ENCODE measurements around the gene VAV3.
"Not testable (repeated sequence)": the region's sequence is repeated elsewhere in the genome, so short reads cannot be mapped to it uniquely, and the experiment has no call there.

Gene VAV3, protein sequence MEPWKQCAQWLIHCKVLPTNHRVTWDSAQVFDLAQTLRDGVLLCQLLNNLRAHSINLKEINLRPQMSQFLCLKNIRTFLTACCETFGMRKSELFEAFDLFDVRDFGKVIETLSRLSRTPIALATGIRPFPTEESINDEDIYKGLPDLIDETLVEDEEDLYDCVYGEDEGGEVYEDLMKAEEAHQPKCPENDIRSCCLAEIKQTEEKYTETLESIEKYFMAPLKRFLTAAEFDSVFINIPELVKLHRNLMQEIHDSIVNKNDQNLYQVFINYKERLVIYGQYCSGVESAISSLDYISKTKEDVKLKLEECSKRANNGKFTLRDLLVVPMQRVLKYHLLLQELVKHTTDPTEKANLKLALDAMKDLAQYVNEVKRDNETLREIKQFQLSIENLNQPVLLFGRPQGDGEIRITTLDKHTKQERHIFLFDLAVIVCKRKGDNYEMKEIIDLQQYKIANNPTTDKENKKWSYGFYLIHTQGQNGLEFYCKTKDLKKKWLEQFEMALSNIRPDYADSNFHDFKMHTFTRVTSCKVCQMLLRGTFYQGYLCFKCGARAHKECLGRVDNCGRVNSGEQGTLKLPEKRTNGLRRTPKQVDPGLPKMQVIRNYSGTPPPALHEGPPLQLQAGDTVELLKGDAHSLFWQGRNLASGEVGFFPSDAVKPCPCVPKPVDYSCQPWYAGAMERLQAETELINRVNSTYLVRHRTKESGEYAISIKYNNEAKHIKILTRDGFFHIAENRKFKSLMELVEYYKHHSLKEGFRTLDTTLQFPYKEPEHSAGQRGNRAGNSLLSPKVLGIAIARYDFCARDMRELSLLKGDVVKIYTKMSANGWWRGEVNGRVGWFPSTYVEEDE

GRCh38 chr1:107965110-107965991 lies at the start of gene VAV3:
VAV3 (minus strand) TSS chr1:107965180; CDS start chr1:107964869, 311 bp downstream.
- H3K4me3 Mint-ChIP-seq: peak within 1 kb of the TSS; percentile 92
- H3K27ac Mint-ChIP-seq: peak within 1 kb of the TSS; percentile 94
- H3K36me3 Mint-ChIP-seq (ENCODE audit: low read depth): peaks cover 17% of the 10 kb centered on the region
- peaks cover 24% of the 10 kb centered on the region for H3K4me1 Mint-ChIP-seq (ENCODE audit: low read depth)
- no peaks in the 10 kb centered on the region for H3K9me3 Mint-ChIP-seq
- H3K27me3 Mint-ChIP-seq: no peaks in the 10 kb centered on the region
- intact Hi-C loops (cut with micrococcal nuclease): loop anchor here (2.0 to 10.0 kb wide), 2 partner anchors 85 to 159 kb away; no protein-coding TSS in a partner anchor

DNA sequence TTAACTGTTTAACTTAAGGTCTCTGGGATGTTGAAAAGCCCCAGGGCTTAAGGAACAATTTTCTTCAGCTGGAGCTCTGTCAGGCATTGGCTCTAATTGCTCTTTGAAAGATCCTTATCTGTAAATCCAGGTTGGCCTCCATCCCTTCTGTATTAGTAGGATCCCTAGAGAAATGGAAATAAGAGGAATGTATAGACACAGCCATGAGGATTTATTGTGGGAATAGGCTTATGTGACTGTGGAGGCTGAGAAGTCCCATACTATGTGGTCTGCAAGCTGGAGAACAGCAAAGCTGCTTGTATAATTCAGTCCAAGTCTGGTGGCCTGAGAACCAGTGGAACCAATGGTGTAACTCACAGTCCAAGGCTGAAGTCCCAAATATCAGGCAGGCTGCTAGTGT lies 47.6 kb upstream of the VAV3 start:
- intact Hi-C loops (cut with micrococcal nuclease): no loop called here
- Mint-ChIP-seq H3K36me3 (ENCODE audit: low read depth) (no peaks in the 10 kb centered on the region), H3K27ac (no peak overlapping the region), H3K4me1 (ENCODE audit: low read depth) (peaks cover 5% of the 10 kb centered on the region), H3K9me3 (no peaks in the 10 kb centered on the region), H3K27me3 (no peaks in the 10 kb centered on the region), H3K4me3 (no peak overlapping the region)

GRCh38 chr1:108011295-108011694 lies 46.3 kb upstream of the VAV3 start:
- H3K27me3 Mint-ChIP-seq: no peaks in the 10 kb centered on the region
- H3K27ac Mint-ChIP-seq: peak overlapping the region; percentile 15
- intact Hi-C loops (cut with micrococcal nuclease): no loop called here
- peaks cover 5% of the 10 kb centered on the region for H3K4me1 Mint-ChIP-seq (ENCODE audit: low read depth)
- no peak overlapping the region for H3K4me3 Mint-ChIP-seq
- no peaks in the 10 kb centered on the region for H3K36me3 Mint-ChIP-seq (ENCODE audit: low read depth)
- H3K9me3 Mint-ChIP-seq: no peaks in the 10 kb centered on the region

GRCh38 chr1:108010581-108010980 lies 45.6 kb upstream of the VAV3 start:
- H3K4me3 Mint-ChIP-seq: no peak overlapping the region
- intact Hi-C loops (cut with micrococcal nuclease): no loop called here
- no peaks in the 10 kb centered on the region for H3K36me3 Mint-ChIP-seq (ENCODE audit: low read depth)
- no peak overlapping the region for H3K27ac Mint-ChIP-seq
- peaks cover under 1% of the 10 kb centered on the region for H3K9me3 Mint-ChIP-seq
- peaks cover 5% of the 10 kb centered on the region for H3K4me1 Mint-ChIP-seq (ENCODE audit: low read depth)
- H3K27me3 Mint-ChIP-seq: no peaks in the 10 kb centered on the region

- Mint-ChIP-seq H3K27ac (no peak overlapping the region), H3K4me3 (no peak overlapping the region), H3K9me3 (peaks cover 9% of the 10 kb centered on the region), H3K4me1 (ENCODE audit: low read depth) (peaks cover 5% of the 10 kb centered on the region), H3K27me3 (no peaks in the 10 kb centered on the region), H3K36me3 (ENCODE audit: low read depth) (no peaks in the 10 kb centered on the region)
- intact Hi-C loops (cut with micrococcal nuclease): no loop called here
These were observed 44.7 kb upstream of the VAV3 start for GRCh38 chr1:108009603-108010195.

- Mint-ChIP-seq H3K4me1 (ENCODE audit: low read depth) (no peaks in the 10 kb centered on the region), H3K27me3 (no peaks in the 10 kb centered on the region), H3K36me3 (ENCODE audit: low read depth) (no peaks in the 10 kb centered on the region), H3K27ac (no peak overlapping the region), H3K4me3 (no peak overlapping the region), H3K9me3 (peaks cover 9% of the 10 kb centered on the region)
- intact Hi-C loops (cut with micrococcal nuclease): no loop called here
These were observed 42.6 kb upstream of the VAV3 start for GRCh38 chr1:108007531-108007930.

DNA sequence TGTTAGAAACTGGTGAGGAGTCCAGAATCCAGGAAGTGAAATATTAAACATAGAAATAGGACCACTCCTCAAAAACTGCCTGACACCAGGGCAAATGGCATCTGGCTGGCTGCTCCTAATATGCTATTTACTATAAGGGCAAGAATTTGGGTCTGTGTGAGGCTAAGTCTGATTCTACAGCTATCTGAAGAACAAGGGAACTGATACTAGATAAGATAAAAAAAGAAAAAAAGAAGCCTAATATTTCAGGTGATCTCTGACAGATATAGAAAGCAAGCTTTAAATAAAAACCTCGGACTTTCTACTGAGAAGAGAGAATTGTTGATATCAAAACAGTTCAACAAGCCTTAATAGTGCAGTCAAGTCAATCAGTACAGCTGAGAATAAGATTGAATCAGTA lies 42.1 kb upstream of the VAV3 start:
- Mint-ChIP-seq H3K9me3 (peaks cover 9% of the 10 kb centered on the region), H3K27ac (no peak overlapping the region), H3K27me3 (no peaks in the 10 kb centered on the region), H3K4me3 (no peak overlapping the region), H3K4me1 (ENCODE audit: low read depth) (no peaks in the 10 kb centered on the region), H3K36me3 (ENCODE audit: low read depth) (no peaks in the 10 kb centered on the region)
- intact Hi-C loops (cut with micrococcal nuclease): no loop called here

DNA sequence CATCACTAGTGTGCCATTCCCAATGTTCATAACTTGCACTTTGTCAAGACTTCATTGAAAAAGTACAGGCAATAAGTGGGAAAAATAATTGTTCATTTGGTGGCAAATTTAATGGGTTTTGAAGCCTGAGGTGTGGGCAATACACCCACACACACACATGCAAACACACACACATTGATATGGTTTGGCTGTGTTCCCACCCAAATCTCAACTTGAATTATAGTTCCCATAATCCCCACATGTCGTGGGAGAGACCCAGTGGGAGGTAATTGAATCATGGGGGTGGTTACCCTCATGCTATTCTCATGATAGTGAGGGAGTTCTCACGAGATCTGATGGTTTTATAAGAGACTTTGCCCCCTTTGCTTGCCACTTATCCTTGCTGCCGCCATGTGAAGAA lies 39.9 kb upstream of the VAV3 start:
- H3K36me3 Mint-ChIP-seq (ENCODE audit: low read depth); H3K9me3 Mint-ChIP-seq; H3K4me1 Mint-ChIP-seq (ENCODE audit: low read depth); H3K27ac Mint-ChIP-seq; H3K27me3 Mint-ChIP-seq; intact Hi-C loops (cut with micrococcal nuclease); H3K4me3 Mint-ChIP-seq: not testable (repeated sequence)

DNA sequence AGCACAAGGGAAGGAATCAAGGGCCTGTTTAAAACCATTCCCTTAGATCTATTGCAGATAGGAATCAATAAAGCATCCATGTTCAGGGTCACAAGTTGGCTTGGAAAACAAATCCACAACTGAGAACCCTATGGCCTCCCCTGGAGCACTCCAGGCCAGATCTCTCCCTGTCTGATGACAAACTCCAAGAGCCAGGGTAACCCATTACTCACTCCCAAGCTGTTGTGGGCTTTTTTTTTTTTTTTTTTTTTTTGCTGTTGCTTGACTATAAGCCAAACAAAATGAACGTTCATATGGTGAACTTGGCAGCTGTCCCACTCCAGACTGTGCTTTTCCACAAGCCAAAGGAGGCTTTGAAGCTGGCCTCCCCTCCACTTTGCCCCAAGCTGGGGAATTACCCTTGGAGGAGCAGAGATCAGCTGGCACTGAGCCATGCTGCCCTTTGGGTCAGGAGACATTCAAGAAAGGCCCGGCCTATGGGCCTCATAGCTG lies 35.7 kb upstream of the VAV3 start:
- intact Hi-C loops (cut with micrococcal nuclease): no loop called here
- Mint-ChIP-seq H3K27me3 (no peaks in the 10 kb centered on the region), H3K27ac (no peak overlapping the region), H3K4me1 (ENCODE audit: low read depth) (no peaks in the 10 kb centered on the region), H3K9me3 (peaks cover 9% of the 10 kb centered on the region), H3K4me3 (no peak overlapping the region), H3K36me3 (ENCODE audit: low read depth) (no peaks in the 10 kb centered on the region)

- intact Hi-C loops (cut with micrococcal nuclease): no loop called here
- H3K4me1 Mint-ChIP-seq (ENCODE audit: low read depth): no peaks in the 10 kb centered on the region
- H3K4me3 Mint-ChIP-seq: no peak overlapping the region
These were observed 35.2 kb upstream of the VAV3 start for GRCh38 chr1:108000184-108000583.

DNA sequence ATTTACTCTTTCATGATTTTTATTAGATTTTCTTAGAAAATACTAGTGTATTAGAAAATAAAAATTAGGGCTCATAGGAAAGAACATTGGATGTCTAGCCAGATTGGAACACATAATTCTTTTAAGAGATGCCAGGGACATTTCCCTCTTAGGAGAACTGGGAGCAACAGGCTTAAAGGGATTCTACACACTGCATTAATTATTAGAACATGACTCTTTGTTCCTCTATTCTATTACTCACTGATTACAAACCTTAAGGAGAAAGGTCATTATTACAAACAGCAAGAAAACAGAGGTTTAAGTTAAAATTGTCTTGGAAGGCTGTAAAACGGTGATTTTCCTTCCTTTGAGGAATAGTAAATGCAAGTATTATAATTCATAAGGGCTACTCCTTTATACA lies 32.9 kb upstream of the VAV3 start:
- intact Hi-C loops (cut with micrococcal nuclease): no loop called here
- Mint-ChIP-seq H3K4me3 (no peak overlapping the region), H3K27me3 (no peaks in the 10 kb centered on the region), H3K27ac (no peak overlapping the region), H3K4me1 (ENCODE audit: low read depth) (no peaks in the 10 kb centered on the region), H3K9me3 (no peaks in the 10 kb centered on the region), H3K36me3 (ENCODE audit: low read depth) (no peaks in the 10 kb centered on the region)

More at GRCh38 chr1:108000184-108000583, 35.2 kb upstream of the VAV3 start:
- peaks cover 4% of the 10 kb centered on the region for H3K9me3 Mint-ChIP-seq
- no peaks in the 10 kb centered on the region for H3K27me3 Mint-ChIP-seq
- peak overlapping the region; percentile 22 for H3K27ac Mint-ChIP-seq
- H3K36me3 Mint-ChIP-seq (ENCODE audit: low read depth): no peaks in the 10 kb centered on the region

GRCh38 chr1:107993920-107994319 lies 28.9 kb upstream of the VAV3 start:
- no peaks in the 10 kb centered on the region for H3K4me1 Mint-ChIP-seq (ENCODE audit: low read depth)
- no peak overlapping the region for H3K27ac Mint-ChIP-seq
- peaks cover 9% of the 10 kb centered on the region for H3K9me3 Mint-ChIP-seq
- no peaks in the 10 kb centered on the region for H3K27me3 Mint-ChIP-seq
- no peak overlapping the region for H3K4me3 Mint-ChIP-seq
- intact Hi-C loops (cut with micrococcal nuclease): no loop called here
- H3K36me3 Mint-ChIP-seq (ENCODE audit: low read depth): no peaks in the 10 kb centered on the region

DNA sequence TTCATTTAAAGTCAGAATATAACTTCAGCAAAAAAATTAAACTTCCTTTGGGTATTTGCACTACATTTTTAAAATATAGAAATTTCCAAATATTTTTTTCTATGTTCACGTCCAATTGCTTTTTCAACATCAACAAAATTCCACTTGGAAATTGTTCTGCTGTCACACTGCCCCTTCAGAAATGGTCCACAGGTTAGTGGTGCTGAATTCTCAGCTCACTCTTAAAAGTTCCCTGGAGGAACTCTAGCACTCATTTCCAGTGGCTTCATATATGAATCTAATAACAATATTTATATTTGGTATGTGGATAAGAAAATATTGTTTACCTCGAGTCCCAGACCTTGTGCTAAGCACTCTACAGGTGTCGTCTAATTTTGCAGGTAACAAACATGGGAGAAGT lies 27.4 kb upstream of the VAV3 start:
- Mint-ChIP-seq H3K9me3 (peaks cover 9% of the 10 kb centered on the region), H3K36me3 (ENCODE audit: low read depth) (no peaks in the 10 kb centered on the region), H3K4me1 (ENCODE audit: low read depth) (no peaks in the 10 kb centered on the region), H3K4me3 (no peak overlapping the region), H3K27ac (no peak overlapping the region), H3K27me3 (no peaks in the 10 kb centered on the region)
- intact Hi-C loops (cut with micrococcal nuclease): no loop called here
